Measurements from ENCODE around the gene HAVCR1.

- TF ChIP-seq ELF4 (IDR thresholded peaks at IDR 0.05) (no peak), ARNT (IDR thresholded peaks at IDR 0.05) (no peak)
Observed at GRCh38 chr5:157038568-157039187, 20.2 kb downstream of the HAVCR1 start.

Data from HEK293T (cell line).